Transverse colon (tissue), 4 donors: ENCODE results near the gene HDAC4.

Source experiments
- EP300 ChIP-seq: sonication (generic); formaldehyde crosslinking; IDR thresholded peaks from one replicate; pipeline ENCODE4 v1.6.1; 2017; ENCODE audit warnings: antibody characterized with exemption, low read depth
- POLR2A ChIP-seq: fragments of 450-650 bp; IDR thresholded peaks from one replicate; pipeline ENCODE4 v1.6.1; 2016; ENCODE audit warnings: antibody characterized with exemption, mild to moderate bottlenecking, moderate library complexity
- POLR2AphosphoS5 ChIP-seq, 3 donors: sonication (generic); formaldehyde crosslinking; IDR thresholded peaks; one replicate each; pipeline ENCODE4 v1.6.1; 2016; ENCODE audit warnings: antibody characterized with exemption in 3 of 3
- TF ChIP-seq, protein P1 (sequence below), 5 experiments: fragments of 200-600 bp in 3 of 5; fragments of 450-650 bp in 2 of 5; sonication (generic) in 3 of 5; IDR thresholded peaks; 1 replicate in 2 of 5; 2 replicates in 3 of 5; pipeline ENCODE4 v1.5.1; 2016 to 2017; ENCODE audit warnings: antibody characterized with exemption in 5 of 5, inconsistent platforms in 3 of 5, mild to moderate bottlenecking in 2 of 5, moderate library complexity in 1 of 5

DNA sequence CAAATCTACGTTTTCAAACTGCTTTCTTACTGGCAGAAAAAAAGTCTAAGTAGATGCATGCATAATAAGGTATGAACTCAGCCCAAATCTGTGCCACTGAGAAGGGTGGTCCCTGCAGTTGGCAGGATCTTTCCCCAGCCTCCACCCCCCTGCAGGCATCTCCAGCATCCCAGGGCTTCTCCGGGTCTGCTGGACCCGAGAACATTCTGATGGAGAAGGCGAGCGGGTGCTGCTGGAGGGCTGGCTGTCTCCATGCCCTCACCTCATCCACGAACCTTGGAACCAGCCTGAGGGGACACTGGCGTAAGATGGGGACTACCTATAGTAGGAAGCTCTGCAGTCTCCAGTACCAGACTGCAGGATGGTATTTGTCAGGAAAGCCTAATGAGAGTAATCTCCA lies 198.9 kb downstream of the HDAC4 start:
- TF ChIP-seq, protein P1, sequence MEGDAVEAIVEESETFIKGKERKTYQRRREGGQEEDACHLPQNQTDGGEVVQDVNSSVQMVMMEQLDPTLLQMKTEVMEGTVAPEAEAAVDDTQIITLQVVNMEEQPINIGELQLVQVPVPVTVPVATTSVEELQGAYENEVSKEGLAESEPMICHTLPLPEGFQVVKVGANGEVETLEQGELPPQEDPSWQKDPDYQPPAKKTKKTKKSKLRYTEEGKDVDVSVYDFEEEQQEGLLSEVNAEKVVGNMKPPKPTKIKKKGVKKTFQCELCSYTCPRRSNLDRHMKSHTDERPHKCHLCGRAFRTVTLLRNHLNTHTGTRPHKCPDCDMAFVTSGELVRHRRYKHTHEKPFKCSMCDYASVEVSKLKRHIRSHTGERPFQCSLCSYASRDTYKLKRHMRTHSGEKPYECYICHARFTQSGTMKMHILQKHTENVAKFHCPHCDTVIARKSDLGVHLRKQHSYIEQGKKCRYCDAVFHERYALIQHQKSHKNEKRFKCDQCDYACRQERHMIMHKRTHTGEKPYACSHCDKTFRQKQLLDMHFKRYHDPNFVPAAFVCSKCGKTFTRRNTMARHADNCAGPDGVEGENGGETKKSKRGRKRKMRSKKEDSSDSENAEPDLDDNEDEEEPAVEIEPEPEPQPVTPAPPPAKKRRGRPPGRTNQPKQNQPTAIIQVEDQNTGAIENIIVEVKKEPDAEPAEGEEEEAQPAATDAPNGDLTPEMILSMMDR (IDR thresholded peaks at IDR 0.05): no peak
- TF ChIP-seq POLR2A (no peak), EP300 (no peak), POLR2AphosphoS5 (IDR thresholded peaks at IDR 0.05) (no peak)
